GM19240 (cell line): ENCODE measurements around the gene MAML3.

Source experiments
- DNase-seq: peaks from one replicate; pipeline ENCODE4 v3.0.0; 2011; ENCODE audit warnings: low spot score; ENCODE audit not compliant: insufficient read length

The MAML3 gene

GRCh38 chr4:139845453-139846093 is 308.4 kb downstream of the MAML3 start:
- DNase-seq = no peak

DNA sequence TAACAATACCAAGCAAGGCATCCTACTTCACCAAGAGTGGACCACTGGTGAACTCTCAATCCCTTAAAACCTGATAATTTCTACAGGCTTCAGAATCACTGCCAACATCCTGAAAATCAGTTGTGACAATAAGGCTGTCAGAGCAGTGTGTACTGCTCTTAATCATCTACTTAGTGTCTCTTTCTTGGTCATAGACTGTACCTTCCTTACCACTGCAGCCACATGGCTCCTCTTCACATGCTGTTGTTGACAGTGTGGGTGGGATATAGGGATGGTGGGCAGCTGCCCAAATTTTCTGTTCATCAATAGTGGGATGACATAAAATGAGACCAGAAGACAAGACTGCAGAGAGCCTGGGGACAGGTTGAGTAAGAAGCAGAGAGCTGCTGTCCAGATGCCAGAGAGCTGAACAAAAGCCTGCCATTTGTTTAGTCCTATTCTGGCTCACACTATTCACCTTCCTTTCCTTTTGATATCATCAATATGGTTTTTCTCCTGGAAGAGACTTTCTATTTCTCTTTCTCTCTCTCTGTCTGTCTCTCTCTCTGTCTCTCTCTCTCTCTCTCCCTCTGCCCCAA is 309.4 kb downstream of the MAML3 start:
- DNase-seq = no peak

- no peak for DNase-seq
These were observed 309.9 kb downstream of the MAML3 start for GRCh38 chr4:139844057-139844456.

GRCh38 chr4:139843641-139844040 is 310.3 kb downstream of the MAML3 start:
- DNase-seq = no peak

DNA sequence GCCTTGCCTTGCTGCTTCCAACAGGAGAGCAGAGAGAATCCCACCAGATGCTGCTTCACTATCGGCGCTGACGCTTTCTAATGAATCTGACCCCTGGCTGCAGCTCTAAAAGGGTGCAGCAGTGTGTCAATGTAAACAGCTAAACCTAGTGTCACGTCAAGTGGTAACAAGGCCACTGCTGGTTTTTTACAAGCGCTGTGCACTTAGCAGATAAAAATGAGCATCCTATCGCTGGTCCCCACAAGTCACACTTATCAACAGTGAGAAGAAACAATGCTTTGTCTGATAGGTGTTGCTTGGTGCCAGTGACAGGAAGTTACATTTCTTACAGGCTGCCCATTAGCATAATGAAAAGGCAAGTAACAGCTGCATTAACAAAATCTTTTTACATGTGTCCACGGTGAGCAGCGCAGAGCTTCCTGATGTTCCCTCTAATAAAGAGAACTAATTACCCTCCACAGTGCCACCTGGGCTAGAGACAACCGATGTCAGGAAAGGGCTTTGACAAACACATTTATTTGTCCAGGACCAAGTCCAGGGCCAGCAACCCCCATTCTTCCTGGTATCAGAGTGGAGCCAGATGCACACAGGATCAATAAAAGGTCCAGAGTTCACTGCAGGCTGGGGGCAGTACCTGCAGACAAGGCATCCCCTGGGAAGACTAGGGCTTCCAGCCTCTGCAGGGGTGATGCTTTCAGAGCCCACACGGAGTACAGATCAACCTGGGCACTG is 312.4 kb downstream of the MAML3 start:
- DNase-seq = no peak

DNA sequence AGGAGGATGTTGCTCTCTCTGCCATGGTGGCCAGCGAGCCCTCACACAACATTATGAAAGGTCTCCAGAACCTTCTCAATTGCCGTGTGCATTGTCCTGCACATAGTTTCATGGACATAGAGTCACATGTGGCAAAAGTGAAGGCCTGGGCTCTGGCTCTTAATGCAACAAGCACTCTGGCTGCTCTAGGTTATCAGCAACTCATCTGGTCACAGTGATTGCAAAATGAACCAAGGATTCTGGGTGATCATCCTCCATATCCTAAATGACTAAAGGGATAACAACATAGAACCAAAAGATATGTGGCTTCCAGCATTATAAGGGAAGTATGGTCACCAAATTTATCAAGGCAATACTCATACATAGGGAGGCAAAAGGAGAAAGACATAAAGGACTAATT is 313.2 kb downstream of the MAML3 start:
- no peak for DNase-seq

DNA sequence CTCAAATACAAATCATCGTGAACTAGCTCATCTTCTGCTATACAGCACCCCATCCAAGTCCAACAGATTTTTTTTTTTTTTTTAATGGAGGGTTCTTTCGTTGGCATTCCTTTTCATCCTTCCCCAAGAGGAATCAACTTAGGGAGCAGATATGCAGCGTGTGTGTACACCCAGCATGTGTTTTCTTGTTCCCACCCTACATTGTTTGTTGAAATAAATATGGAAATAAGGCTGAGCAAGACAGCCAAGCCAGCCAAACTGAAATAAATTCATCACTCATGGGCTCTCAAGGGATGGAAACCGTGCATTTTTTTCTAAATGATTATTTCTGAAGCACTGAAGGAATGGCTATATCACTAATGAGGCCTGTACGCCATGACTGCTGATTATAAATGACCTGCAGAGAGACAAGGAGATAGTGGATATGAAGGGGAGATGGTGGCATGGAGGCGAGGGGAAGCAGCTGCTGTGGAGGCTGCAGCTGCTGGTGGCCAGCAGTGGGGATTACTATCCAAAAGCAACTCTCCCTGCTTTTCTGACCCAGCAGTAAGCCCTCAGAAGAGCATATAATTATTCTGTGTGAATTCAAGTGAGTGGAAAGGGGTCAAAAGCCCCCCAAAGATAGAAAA is 314.5 kb downstream of the MAML3 start:
- DNase-seq = no peak

- no peak for DNase-seq
These were observed 315.2 kb downstream of the MAML3 start for GRCh38 chr4:139838811-139839210.

GRCh38 chr4:139834981-139835391 is 319.0 kb downstream of the MAML3 start:
- no peak for DNase-seq

- DNase-seq = no peak
These were observed 319.7 kb downstream of the MAML3 start for GRCh38 chr4:139834226-139834662.

DNA sequence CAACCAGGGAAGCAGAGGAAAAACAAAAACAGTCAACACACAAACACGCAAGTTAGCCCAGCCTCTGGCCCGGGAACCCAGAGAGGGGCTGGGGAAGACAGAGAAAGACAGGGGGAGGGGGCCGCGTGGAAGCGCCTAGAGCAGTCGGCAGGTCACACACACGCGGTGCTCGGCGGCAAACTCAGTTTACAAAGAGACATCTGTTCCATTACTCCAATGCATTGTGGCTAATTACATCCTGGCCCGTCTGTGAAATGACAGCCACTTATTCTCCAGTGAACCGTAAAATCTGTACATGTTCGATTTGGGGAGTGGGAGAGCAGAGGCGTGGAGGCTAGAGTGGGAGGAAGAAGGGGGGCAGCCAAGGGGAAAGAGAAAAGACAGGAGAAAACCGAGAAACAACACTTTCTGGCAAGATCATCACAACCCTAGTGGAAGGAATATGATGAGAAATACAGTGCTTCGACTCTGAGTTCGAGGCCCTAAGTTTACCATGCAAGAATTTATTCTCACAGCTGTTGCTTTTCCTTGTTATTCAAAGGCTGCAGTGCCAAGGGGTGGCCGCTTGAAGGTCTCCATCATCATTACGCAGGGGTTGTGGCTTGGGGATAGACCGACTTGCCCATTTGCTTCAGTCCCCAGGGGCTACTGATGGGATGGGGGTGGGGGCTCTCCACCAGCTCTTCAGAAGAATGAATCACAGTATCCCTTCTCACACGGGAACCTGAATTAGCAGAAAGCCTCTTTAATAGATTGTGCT is 320.7 kb downstream of the MAML3 start:
- DNase-seq = no peak

DNA sequence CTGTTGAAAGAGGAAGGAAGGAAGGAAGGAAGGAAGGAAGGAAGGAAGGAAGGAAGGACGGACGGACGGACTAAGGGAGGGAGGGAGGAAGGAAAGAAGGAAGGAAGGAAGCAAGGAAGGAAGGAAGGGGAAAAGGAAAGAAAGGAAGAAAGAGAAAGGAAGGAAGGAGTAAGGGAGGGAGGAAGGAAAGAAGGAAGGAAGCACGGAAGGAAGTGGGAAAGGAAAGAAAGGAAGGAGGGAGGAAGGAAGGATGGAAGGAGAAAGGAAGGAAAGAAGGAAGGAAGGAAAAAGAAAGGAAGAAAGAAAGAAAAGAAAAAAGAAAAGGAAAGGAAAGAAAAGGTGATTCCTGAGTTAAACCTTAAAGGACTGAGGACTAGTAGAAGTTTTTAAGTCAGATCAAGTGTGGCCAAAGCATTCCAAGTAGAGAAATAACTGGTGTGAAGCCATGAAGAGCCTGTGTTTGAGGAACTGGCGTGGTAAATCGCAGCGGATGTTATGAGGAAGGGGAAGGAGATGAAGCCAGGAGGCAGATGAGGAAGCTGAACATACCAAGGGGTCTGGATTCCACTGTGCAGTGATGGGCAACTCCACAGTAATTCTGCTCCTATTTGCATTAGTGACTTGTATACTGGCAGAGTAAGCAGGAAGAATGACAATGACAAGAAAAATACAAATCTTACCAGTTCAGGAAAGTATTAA is 324.9 kb downstream of the MAML3 start:
- no peak for DNase-seq

- no peak for DNase-seq
These were observed 327.6 kb downstream of the MAML3 start for GRCh38 chr4:139826426-139826825.

DNA sequence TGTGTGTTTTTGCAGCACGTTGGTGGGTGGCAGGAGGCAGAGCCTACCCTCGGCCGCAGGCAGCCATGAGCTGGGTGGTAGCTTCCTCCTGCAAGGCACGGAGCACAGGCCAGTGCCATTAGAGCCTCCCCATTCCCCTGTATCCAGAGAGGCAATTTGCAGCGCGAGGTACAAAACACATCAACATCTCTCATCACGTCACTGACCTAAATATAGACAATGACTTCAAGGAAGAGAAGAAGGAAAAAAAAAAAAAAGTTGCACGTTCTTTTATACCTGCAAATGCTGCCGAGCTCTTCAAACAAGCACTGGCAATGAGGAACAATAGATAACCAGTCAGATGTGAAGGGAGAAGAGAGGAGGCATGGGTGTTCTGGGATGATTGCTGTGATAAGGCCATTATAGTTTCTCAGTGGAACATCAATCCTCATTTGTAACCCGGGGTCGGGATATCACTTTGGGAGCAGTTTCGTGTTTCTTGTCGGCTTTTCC is 328.4 kb downstream of the MAML3 start:
- no peak for DNase-seq

- DNase-seq = no peak
These were observed 329.0 kb downstream of the MAML3 start for GRCh38 chr4:139824882-139825522.

DNA sequence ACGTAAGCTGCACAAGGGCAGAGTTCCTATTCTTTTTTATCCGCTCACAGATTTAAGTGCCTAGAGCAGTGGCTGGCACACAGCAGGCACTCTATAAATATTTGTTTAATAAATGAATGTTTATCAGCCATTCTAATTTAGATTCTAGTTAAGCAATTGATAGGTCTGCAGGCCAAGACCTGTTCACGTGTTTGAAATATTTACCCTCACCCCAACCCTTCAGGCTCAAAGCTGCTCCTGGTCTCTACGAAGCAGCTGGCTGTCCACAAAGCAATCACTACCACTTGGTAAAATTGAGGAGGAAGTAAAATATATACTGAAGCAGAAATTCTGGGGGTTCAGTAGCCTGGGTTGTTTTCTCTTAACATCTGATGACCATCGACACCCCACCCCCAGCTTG is 330.2 kb downstream of the MAML3 start:
- no peak for DNase-seq

GRCh38 chr4:139823345-139823744 is 330.6 kb downstream of the MAML3 start:
- DNase-seq = no peak

DNA sequence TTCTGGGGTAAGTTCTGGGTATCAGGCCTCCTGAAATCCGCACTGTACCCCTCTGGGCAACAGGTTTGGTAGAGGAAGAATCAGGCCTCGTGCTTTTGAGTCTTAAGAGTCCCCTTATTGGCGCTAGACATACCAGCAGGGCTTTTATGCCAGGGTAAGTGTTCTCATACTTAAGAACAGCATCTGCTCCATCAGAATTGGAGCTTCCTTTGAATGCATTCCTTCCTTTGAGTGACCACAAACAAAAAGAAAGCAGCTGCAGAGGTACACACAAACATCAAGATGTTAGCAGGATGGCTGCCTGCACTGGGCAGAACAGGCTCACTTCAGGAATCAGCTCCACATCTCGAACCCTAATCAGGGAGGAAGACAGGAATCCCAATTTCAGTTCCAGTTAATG is 331.6 kb downstream of the MAML3 start:
- no peak for DNase-seq

GRCh38 chr4:139819082-139819481 is 334.9 kb downstream of the MAML3 start:
- DNase-seq = no peak
